Measurements from ENCODE around the gene SYF2.
A peak's percentile ranks its signal among the peaks of the same experiment; 100 is the strongest.
"Not testable (repeated sequence)": the region's sequence is repeated elsewhere in the genome, so short reads cannot be mapped to it uniquely, and the experiment has no call there.

SYF2 gene

GRCh38 chr1:25245809-25246599, 13.7 kb upstream of the SYF2 start:
- DNase-seq (ENCODE audit: low spot score): peak; percentile 58

- no peak for DNase-seq (ENCODE audit: low spot score)
These were observed 13.1 kb upstream of the SYF2 start for GRCh38 chr1:25245393-25245792.

- DNase-seq (ENCODE audit: low spot score): no peak
These were observed 11.6 kb upstream of the SYF2 start for GRCh38 chr1:25243907-25244306.

GRCh38 chr1:25239681-25240541, 7.6 kb upstream of the SYF2 start:
- DNase-seq (ENCODE audit: low spot score): peak; percentile 47

- DNase-seq (ENCODE audit: low spot score): no peak
These were observed 5.7 kb upstream of the SYF2 start for GRCh38 chr1:25238046-25238445.

GRCh38 chr1:25236261-25236660, 4.0 kb upstream of the SYF2 start:
- not testable (repeated sequence) for DNase-seq (ENCODE audit: low spot score)

- not testable (repeated sequence) for DNase-seq (ENCODE audit: low spot score)
These were observed 3.1 kb upstream of the SYF2 start for GRCh38 chr1:25235411-25235810.

GRCh38 chr1:25232866-25233784, 823 bp upstream of the SYF2 start:
- DNase-seq (ENCODE audit: low spot score): peak; percentile 72

- DNase-seq (ENCODE audit: low spot score): no peak
These were observed 8.8 kb downstream of the SYF2 start for GRCh38 chr1:25223471-25223870.

GRCh38 chr1:25222606-25223005, 9.7 kb downstream of the SYF2 start:
- no peak for DNase-seq (ENCODE audit: low spot score)

GRCh38 chr1:25220666-25221065, 11.6 kb downstream of the SYF2 start:
- no peak for DNase-seq (ENCODE audit: low spot score)

GRCh38 chr1:25219661-25220251, 12.5 kb downstream of the SYF2 start:
- no peak for DNase-seq (ENCODE audit: low spot score)

- DNase-seq (ENCODE audit: low spot score): no peak
These were observed 14.6 kb downstream of the SYF2 start for GRCh38 chr1:25217598-25218232.

- no peak for DNase-seq (ENCODE audit: low spot score)
These were observed 15.3 kb downstream of the SYF2 start for GRCh38 chr1:25217015-25217414.

GRCh38 chr1:25216123-25216522, 16.2 kb downstream of the SYF2 start:
- no peak for DNase-seq (ENCODE audit: low spot score)

GRCh38 chr1:25212725-25213124, 19.6 kb downstream of the SYF2 start:
- no peak for DNase-seq (ENCODE audit: low spot score)

- no peak for DNase-seq (ENCODE audit: low spot score)
These were observed 21.6 kb downstream of the SYF2 start for GRCh38 chr1:25210728-25211127.

GRCh38 chr1:25209516-25209915, 22.8 kb downstream of the SYF2 start:
- DNase-seq (ENCODE audit: low spot score): no peak

GRCh38 chr1:25208561-25209222, 23.6 kb downstream of the SYF2 start:
- DNase-seq (ENCODE audit: low spot score): no peak

- DNase-seq (ENCODE audit: low spot score): no peak
These were observed 24.2 kb downstream of the SYF2 start for GRCh38 chr1:25208092-25208491.

GRCh38 chr1:25206201-25206600, 26.1 kb downstream of the SYF2 start:
- no peak for DNase-seq (ENCODE audit: low spot score)

Data from HuH-7 (cell line).